ENCODE results near the gene PRSS48.

Gene PRSS48

GRCh38 chr4:151256134-151256533, 20.8 kb upstream of the PRSS48 start:
- H3K9me2 ChIP-seq (replicated peaks; ENCODE audit: low read depth, low read length): no peaks in the 10 kb centered on the region
- no peak overlapping the region for H3K4me3 ChIP-seq (ENCODE audit: low read length, poor library complexity, severe bottlenecking)
- no peaks in the 10 kb centered on the region for H3K36me3 ChIP-seq (ENCODE audit: insufficient read depth, low read length)
- TF ChIP-seq EZH2phosphoT487 (IDR thresholded peaks at IDR 0.05; ENCODE audit: borderline replicate concordance) (no peak), CTCF (conservative IDR thresholded peaks at IDR 0.05; ENCODE audit: low read length) (no peak)
- no peak overlapping the region for H3K9ac ChIP-seq (ENCODE audit: low read depth, low read length, poor library complexity, severe bottlenecking)
- H3K27me3 ChIP-seq (ENCODE audit: insufficient read depth, low read length, poor library complexity, severe bottlenecking): no peaks in the 10 kb centered on the region
- no peaks in the 10 kb centered on the region for H3F3A ChIP-seq (ENCODE audit: low read depth)
- no peaks in the 10 kb centered on the region for H4K20me1 ChIP-seq (ENCODE audit: insufficient read depth, low read length, poor library complexity, severe bottlenecking)
- no peak overlapping the region for H2AFZ ChIP-seq (ENCODE audit: low read length)
- H3K79me2 ChIP-seq (ENCODE audit: insufficient read depth, low read length): no peaks in the 10 kb centered on the region
- no peak overlapping the region for H3K4me2 ChIP-seq (ENCODE audit: low read depth, low read length, poor library complexity, severe bottlenecking)
- H3K9me3 ChIP-seq (ENCODE audit: insufficient read depth, low read depth, low read length): no peaks in the 10 kb centered on the region
- H3K4me1 ChIP-seq (ENCODE audit: insufficient read depth, low read length, poor library complexity, severe bottlenecking): no peaks in the 10 kb centered on the region

- no peaks in the 10 kb centered on the region for H3K36me3 ChIP-seq (ENCODE audit: insufficient read depth, low read length)
- H3F3A ChIP-seq (ENCODE audit: low read depth): no peaks in the 10 kb centered on the region
- H4K20me1 ChIP-seq (ENCODE audit: insufficient read depth, low read length, poor library complexity, severe bottlenecking): no peaks in the 10 kb centered on the region
- no peaks in the 10 kb centered on the region for H3K9me3 ChIP-seq (ENCODE audit: insufficient read depth, low read depth, low read length)
- H3K4me2 ChIP-seq (ENCODE audit: low read depth, low read length, poor library complexity, severe bottlenecking): no peak overlapping the region
- no peak overlapping the region for H3K4me3 ChIP-seq (ENCODE audit: low read length, poor library complexity, severe bottlenecking)
- H3K4me1 ChIP-seq (ENCODE audit: insufficient read depth, low read length, poor library complexity, severe bottlenecking): no peaks in the 10 kb centered on the region
- no peaks in the 10 kb centered on the region for H3K79me2 ChIP-seq (ENCODE audit: insufficient read depth, low read length)
- TF ChIP-seq CTCF (conservative IDR thresholded peaks at IDR 0.05; ENCODE audit: low read length) (no peak), EZH2phosphoT487 (IDR thresholded peaks at IDR 0.05; ENCODE audit: borderline replicate concordance) (no peak)
- H3K9me2 ChIP-seq (replicated peaks; ENCODE audit: low read depth, low read length): no peaks in the 10 kb centered on the region
- no peaks in the 10 kb centered on the region for H3K27me3 ChIP-seq (ENCODE audit: insufficient read depth, low read length, poor library complexity, severe bottlenecking)
- H2AFZ ChIP-seq (ENCODE audit: low read length): no peak overlapping the region
- no peak overlapping the region for H3K9ac ChIP-seq (ENCODE audit: low read depth, low read length, poor library complexity, severe bottlenecking)
Measured at GRCh38 chr4:151257704-151258103, 19.3 kb upstream of the PRSS48 start.

- Histone ChIP-seq H3K4me3 (ENCODE audit: low read length, poor library complexity, severe bottlenecking) (no peak overlapping the region), H3K27me3 (ENCODE audit: insufficient read depth, low read length, poor library complexity, severe bottlenecking) (no peaks in the 10 kb centered on the region), H3K9ac (ENCODE audit: low read depth, low read length, poor library complexity, severe bottlenecking) (no peak overlapping the region), H4K20me1 (ENCODE audit: insufficient read depth, low read length, poor library complexity, severe bottlenecking) (no peaks in the 10 kb centered on the region), H3K4me2 (ENCODE audit: low read depth, low read length, poor library complexity, severe bottlenecking) (no peak overlapping the region), H3K36me3 (ENCODE audit: insufficient read depth, low read length) (no peaks in the 10 kb centered on the region), H3K79me2 (ENCODE audit: insufficient read depth, low read length) (no peaks in the 10 kb centered on the region), H3K9me2 (replicated peaks; ENCODE audit: low read depth, low read length) (no peaks in the 10 kb centered on the region), H3K9me3 (ENCODE audit: insufficient read depth, low read depth, low read length) (no peaks in the 10 kb centered on the region), H3F3A (ENCODE audit: low read depth) (no peaks in the 10 kb centered on the region), H2AFZ (ENCODE audit: low read length) (no peak overlapping the region), H3K4me1 (ENCODE audit: insufficient read depth, low read length, poor library complexity, severe bottlenecking) (no peaks in the 10 kb centered on the region)
- TF ChIP-seq EZH2phosphoT487 (IDR thresholded peaks at IDR 0.05; ENCODE audit: borderline replicate concordance) (no peak), CTCF (conservative IDR thresholded peaks at IDR 0.05; ENCODE audit: low read length) (no peak)
Measured at GRCh38 chr4:151259752-151260151, 17.2 kb upstream of the PRSS48 start.
